ENCODE results near the gene PABPN1L.
"Not testable (repeated sequence)": the region's sequence is repeated elsewhere in the genome, so short reads cannot be mapped to it uniquely, and the experiment has no call there.

Gene PABPN1L

GRCh38 chr16:88826070-88826840 is 40.2 kb downstream of the PABPN1L start:
- no peak for DNase-seq

DNA sequence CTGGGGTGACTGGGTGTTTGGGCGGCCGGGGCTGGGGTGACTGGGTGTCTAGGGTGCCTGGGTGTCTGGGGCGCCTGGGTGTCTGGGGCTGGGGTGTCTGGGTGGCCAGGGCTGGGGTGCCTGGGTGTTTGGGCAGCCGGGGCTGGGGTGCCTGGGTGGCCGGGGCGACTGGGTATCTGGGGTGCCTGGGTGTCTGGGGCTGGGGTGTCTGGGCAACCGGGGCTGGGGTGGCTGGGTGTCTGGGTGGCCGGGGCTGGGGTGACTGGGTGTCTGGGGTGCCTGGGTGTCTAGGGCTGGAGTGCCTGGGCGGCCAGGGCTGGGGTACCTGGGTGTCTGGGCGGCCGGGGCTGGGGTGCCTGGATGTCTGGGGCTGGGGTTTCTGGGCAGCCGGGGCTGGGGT is 41.3 kb downstream of the PABPN1L start:
- DNase-seq = no peak

- no peak for DNase-seq
Measured at GRCh38 chr16:88824256-88825077, 42.0 kb downstream of the PABPN1L start.

- not testable (repeated sequence) for DNase-seq
Measured at GRCh38 chr16:88823646-88824045, 42.8 kb downstream of the PABPN1L start.

GRCh38 chr16:88822281-88823040 is 44.0 kb downstream of the PABPN1L start:
- DNase-seq = no peak

DNA sequence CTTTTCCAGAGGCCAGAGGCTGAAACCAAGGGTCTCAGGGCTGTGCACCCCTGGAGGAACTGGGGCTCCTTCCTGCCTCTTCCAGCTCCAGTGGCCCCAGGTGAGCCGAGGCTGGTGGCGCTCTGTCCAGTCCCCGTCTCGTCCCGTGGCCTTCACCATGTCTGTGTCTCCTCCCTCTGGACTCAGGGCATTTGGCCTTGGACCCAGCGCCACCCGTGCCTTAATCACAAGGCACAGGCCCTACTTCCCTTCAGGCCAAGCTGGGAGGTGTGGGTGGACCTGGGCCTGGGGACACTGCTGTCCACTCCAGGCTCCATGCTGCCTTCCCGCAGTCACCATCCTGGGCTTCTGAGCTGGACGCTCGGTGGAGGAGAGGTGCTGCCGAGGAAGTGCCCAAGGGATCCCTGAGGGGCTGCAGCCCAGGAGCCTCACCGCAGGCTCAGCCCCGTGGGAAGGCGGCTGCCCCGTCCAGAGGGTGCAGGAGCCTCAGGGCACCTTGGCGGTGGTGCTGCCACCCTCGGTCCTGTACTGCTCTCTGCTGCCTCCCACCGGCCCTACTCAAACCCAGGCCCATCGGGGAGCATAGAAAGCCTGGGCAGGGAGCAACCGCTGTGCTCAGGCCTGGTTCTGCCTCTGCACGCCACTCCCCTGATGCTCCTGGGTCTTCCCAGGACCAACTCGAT is 45.2 kb downstream of the PABPN1L start:
- no peak for DNase-seq

DNA sequence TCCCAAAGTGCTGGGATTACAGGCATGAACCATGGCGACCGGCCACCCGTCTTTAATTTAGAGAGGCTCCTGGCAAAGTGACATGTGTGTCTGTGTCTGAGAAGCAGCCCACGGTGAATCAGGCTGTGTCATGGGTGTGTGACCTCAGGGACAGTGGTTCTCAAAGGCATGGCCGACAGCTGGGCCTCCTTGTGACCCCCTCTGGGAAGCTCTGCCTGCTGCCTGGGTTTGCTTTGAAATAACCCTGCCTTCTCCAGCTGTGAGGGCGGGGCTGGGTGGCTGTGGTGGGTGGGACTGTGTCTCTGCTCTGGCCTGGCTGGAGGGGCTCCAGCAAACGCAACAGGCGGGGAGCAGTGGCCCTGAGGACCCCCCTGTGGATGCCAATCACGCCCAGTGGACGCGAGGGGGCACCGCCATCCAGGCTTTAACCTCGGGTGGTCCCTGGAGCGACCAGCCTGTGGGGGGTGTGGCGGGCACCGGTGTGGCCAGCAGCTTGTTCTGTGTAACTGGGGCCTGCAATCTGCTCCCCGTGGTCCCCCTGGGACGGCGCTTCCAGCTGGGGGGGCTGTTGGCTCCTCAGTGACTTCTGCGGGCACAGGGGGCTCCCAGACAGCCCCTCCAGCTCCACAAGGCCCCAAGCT is 46.0 kb downstream of the PABPN1L start:
- no peak for DNase-seq

- DNase-seq = no peak
Measured at GRCh38 chr16:88819126-88819525, 47.3 kb downstream of the PABPN1L start.

GRCh38 chr16:88818575-88818874 is 47.9 kb downstream of the PABPN1L start:
- DNase-seq = no peak

DNA sequence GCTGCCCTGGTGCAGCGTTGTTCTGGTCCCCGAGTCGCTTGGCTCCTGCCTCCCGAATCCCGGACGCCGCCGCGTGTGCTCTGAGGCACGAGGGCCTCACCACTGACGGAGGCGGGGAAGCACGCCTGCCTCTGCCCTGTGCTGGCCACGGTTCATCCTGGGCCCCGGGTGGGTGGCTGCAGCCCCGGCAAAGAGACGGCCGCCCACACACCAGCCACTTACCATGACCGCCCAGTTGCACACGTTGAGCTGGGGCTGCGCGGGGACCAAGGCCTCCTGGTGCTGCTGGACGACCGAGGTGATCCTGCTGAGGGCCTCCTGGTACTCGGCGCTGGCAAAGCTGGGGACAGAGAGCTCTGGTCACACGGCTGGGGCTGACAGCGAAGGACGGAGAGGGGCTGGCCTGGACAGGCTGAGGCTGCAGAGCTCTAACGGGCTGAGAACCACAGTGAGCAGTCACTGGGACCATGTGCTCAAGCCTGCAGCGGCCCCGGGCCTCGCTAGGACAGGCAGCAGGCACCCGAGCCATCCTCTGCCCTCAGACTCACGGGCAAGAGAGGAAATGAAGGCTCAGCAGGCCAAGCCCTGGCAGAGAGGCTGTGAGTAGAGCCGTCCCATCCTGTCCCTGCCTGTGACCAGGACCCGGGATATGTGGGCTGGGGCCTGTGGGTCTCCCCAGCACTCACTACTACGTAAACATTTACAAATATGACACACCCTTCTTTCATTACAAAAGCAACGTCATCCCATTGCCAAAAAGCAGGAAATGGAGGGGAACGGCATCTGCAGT is 48.5 kb downstream of the PABPN1L start:
- DNase-seq = peak; percentile 42

DNA sequence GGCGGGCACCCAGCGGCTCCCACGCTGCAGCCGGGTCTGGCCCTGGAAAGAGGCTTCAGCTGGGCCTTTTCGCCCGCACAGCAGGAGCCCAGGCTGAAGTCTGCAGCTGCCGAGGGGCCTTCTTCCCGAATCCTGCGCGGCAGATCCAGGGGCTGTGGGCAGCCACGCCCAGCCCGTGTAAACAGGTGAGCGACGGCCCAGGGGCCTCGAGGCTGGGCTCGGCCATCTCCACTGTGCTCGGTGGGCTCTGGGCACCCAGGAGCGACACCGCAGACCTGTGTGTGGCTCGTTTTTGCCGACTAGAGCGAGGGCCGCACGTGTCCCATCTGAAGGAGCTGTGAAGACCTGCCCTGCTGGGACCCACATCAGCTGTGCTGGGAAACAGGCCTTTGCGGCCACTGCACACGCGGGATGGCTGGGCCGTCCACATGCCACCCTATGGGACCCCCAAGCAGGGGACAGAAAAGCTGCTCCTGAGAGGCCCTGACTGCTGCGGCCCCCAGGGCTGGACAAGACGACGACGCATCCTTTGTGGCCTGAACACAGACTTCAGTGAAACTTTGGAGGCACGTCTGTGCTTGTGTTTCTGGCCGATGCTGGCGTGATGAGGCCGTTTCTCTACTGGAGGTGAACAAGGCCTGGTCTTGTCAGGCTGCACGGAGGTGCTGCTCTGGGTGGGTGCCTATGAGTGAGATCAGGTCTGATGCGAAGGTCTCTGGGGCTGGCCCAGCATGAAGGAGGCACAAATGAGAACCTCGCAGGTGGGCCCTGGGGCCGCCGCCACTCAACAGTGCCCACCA is 49.5 kb downstream of the PABPN1L start:
- no peak for DNase-seq

DNA sequence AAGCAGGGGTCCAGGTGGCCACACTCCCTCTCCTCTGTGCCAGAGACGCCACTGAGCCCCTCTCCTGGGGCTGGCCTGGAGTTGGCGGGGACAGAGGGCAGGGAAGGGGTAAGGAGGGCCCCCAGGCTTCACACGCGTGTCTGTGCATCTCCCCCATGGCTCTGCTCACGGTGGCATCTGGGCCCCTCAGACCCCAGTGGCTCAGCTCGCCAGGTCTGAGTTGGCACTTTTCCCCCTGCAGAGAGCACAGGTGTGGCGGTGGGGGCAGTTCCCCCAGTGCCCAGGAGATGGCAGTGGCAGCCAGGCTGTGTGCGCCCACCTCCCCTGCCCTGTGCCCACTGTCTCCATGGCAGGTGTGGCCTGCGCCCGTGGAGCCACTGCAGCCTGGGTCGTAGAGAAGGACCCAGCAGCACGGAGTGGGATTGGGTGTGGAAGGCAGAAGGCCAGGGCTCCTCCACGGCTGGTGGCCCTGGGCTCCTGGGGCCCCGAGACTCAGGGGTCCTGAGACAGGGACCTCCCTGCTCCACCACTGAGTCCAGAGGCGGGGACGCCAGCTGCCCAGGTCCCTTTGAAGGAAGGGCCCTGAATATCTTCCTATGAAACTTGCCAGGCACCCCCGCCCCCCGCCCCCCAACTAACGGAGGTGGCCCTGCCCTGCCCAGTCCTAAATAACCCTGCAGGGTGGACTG is 50.4 kb downstream of the PABPN1L start:
- DNase-seq = peak; percentile 9

GRCh38 chr16:88815227-88815626 is 51.2 kb downstream of the PABPN1L start:
- DNase-seq = no peak

GRCh38 chr16:88814144-88814502 is 52.3 kb downstream of the PABPN1L start:
- no peak for DNase-seq

Measured in fibroblast of skin of back (primary cell).